GM18520 (cell line): Measurements from ENCODE around the gene FNDC3B.

Experiments
- ATAC-seq: cut with Tn5 transposase; IDR thresholded peaks from one replicate; pipeline ENCODE4 v1.9.1; 2021; ENCODE audit not compliant: unreplicated experiment

FNDC3B gene

DNA sequence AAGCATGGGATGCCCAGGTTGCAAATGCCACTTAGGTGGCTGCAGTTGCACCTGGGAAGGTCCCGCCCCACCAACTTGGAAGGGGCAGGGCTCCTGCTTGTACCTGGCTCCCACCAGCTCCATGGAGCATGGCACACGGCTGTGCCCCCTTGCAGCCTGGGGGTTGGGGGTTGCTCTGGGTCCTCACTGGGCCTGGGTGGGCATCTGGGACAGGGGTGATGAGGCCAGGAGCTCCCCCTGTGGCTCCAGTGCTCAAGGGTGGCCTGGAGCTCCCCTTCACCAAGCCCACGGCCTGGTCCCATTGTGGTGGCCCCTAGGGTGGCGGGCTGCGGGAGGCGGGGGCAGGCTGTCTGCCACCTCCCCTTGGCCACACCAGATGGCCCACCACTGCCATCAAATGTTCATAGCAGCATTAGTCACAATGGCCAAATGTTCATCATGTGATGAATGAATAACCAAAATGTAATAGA lies 372.1 kb downstream of the FNDC3B start:
- ATAC-seq, result no peak

DNA sequence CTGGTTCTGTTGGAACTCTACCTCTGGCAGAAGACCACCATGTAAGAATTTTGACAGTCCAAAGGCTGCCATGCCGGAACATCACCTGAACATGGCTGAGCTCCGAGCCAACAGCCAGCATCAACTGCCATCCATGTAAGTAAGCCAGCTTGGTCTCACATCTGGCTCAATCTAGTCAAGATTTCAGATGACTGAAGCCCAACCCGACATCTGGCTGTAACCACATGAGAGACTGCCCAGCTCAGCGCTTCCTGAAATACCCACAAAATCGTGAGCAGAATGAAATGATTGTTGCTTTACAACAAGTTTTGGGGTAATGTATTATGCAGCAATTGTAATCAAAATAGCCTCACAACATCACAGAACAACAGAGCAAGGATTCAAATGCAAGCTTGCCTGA lies 375.9 kb downstream of the FNDC3B start:
- ATAC-seq, result no peak

DNA sequence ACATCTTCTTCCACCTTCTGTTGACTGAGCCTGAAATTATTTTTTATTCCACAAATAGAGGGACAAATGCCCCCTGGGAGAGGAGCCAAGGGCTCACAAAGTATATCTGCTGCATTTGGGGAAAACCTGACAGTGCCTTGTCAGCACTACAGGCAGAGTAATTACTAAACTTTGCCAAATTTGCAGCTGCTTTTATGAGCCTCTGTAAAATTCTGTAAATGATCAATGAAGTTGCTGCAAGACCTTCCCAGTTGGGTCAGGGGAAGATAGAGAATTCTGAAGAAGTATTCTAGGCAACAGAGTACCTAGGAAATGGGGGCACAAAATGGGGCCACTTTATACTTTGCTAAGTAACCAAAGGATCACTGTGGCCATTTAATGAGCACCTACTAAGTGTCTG lies 398.3 kb downstream of the FNDC3B start:
- ATAC-seq, result no peak

DNA sequence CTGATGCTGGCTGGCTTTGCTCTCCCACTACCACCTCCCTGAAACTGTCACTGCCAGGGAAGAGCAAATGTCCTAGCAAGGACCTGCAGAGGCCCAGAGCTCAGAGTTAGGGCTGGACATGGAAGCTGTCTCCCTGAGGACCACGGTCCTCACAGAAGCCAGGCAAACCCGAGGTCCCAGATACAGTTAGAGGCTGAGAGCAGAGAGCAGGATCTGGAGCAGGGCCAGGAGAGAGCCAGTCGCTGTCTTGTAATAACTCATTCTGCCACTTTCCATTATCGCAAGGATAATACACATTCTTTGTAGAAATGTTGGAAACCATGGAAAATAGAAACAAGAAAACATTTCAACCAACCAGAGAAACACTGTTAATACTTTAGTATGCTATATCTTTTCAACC lies 398.8 kb downstream of the FNDC3B start:
- ATAC-seq, result no peak

DNA sequence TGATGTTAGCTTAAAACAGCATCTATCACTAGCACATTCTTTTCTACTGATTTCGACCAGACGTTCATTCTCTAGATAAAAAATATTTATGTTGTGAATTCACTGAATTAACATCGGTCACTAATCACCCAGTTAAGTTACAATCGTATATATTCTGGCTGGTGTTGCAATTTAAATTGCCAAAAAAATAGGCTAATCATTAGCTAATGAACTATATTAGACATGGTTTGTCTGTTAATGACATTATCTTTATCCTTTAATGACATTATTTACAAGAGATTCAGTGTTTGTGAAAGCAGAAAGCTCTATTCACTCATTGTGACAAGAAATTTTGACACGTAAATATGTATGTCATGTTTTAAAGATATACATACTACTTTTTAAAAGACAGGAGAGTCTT lies 402.2 kb downstream of the FNDC3B start:
- no peak for ATAC-seq

DNA sequence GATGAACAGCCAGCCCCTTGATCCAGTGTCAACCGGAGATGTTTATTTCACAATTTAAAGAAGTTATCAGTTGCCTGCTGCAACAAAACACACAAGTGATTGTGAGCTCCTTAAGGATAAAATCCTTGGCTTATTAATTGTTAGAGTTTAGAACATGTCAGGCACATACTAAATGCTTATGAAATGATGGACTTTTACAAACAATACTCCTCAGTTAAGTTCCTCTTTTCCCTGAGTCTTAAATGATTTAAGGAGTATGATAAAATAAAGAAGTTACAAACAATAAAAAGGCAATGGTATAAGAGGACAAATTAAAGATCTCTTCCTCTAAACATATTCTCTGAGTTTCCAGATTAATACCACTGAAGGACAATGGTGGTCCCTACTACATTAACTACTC lies 403.2 kb downstream of the FNDC3B start:
- no peak for ATAC-seq

DNA sequence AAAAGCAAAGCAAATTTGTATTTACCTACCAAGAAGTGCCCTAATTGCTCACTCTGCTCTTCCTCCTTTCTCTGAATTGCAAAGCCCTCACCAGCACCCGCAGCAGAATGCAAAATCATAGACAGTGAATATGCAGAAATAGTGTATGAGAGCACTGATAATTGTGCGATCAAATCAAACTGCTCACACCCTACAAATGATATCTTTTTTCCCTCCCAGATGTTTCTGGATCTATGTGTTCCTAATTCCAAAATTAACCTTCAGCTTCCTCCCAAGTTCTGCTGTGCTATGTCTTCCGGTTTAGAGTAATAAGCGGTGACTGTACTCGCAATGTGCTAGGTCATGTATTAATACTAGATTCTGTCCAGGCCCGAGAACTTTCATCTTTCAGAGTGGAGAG lies 405.4 kb downstream of the FNDC3B start:
- ATAC-seq, result no peak

DNA sequence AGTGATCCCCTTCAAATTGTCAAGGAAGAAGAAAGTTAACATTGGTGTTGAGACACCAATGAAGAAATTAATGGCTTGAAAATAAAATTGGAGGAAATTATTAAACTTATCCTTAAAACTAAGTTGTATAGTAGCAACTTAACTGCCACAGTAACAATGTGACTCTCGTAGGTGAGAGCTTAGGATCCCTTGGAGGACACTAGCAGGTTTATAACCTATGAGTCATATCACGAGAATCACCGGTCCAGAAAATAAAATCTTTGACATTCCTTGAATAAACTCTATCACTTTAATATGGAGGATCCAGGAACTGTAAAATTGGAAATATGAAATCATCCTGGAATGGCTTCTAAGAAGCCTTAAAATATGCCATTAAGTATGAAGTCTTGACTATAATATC lies 406.8 kb downstream of the FNDC3B start:
- no peak for ATAC-seq

DNA sequence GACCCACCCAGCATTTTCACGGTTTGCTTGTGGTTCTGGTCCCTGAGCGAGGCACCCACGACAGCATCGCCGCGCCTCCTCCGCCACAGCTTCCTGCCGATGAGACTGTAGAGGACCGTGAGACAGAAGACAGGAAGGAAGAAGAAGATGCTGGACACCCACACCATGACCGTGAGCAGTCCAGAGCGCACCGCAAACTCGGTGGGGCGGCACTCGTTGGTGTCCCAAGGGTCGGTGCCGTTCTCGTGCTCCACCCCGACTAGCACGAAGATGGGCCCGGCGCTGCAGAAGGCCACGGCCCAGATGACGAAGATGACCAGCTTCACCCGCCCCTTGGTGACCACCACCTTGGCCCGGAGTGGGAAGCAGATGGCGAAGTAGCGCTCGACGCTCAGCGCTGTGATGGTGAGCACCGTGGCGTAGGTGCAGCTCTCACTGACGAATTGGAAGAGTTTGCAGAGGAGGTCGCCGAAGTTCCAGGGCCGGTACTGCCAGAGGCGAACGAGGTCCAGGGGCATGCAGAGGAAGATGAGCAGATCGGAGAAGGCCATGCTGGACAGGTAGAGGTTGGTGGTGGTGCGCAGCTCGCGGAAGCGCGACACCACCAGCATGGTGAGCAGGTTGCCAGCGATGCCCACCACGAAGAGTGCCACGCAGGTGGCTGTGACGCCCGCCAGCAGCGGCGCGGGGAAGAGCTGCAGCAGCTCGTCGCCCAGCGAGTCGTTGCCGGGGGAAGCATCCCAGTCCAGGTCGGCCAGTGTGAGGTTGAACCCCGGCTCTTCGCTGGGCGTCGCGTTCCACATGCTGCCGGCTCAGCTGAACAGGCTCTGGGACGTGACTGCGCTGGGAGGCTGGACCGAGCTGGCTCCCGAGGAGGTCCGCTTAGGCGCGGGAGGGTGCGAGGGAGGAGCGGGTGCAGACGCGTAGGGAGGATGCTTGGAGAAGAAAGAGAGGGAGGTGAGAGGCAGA lies 408.5 kb downstream of the FNDC3B start, which contains the start of gene GHSR:
Gene GHSR (minus strand): TSS at position 846 of the 969 bp plus-strand sequence. CDS start 43 bp downstream, at position 803.
- no peak for ATAC-seq

DNA sequence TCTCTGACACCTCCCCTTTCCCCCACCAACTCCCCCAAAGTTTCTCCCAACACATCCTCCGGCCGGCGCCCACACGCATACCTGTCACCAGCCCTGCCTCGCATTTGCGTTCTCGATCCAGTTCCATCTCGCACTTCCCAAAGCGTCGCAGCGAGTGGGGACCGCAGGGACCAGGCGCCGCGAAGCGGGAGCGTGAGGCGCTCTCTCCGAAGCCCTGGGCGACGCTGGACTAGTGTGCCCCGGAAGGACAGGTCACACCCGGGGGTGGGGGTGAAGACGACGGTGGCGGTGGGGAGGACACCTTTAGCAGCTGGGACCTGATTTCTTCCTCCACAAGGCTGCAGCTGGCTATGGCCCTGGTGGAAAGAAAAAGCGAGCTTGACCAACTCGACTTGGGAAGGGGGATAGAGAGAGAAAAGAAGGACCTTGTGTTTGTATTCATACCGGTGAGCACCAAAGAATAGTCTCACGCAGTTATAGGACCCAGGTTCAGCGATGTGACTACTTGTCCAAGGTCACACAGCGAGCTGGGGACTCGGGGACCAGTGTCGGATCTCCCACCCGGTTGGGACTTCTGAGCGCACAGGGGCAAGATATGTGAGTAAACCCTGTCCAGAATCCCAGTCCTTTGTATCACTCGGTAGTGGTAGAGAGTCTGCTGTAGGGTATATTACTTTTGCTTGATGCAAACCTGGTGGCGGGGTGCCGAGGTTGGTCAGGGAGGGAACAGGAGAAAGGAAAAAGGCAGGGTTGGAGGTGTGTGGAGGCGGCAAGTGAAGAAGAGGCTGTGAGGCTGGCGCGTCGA lies 409.5 kb downstream of the FNDC3B start:
- no peak for ATAC-seq

DNA sequence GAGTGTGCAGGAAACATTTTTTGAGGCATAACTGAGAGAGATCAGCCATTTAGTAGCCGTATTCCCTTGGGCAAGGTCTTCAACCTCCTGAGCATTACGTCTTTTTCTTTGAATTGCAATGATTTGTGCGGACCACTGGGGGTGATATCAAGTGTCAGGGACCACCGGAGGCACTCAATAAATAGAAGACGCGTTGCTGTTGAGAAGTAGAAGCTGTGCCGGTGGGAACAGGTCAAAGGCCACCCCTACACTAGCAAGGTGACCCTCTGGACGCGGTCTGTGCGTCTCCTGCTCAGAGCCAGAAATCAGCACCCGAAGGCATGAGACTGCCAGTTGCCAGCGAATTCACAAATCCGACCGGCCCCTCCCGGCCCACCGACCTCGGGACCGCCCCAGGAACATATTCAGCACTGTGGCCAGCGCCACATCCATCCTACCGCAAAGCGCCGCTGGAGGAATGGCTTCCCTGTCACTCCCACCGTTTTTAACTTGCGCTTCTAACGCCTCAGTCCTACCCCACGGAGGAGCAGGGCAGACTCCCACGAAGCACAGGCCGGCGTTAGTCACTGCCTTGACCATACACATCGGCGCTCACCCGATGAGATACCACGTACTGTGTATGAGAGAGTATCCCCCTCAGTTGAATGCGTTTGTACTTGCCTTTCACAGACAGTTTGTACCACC lies 410.2 kb downstream of the FNDC3B start:
- no peak for ATAC-seq
